Neural cell (in vitro differentiated cells): Measurements from ENCODE around the gene SPATA31C2. TPM values are rescaled to one million over a fixed set of nuclear protein-coding genes. Genes with fewer than 3 reads are reported as not detected.

ENCODE experiments used
- H2AFZ ChIP-seq: fragments of 200-600, 300-800 bp; sonication (generic), shearing (Covaris generic); 2 replicates; pipeline ENCODE4 v1.6.0; 2014; ENCODE audit warnings: low read depth, mild to moderate bottlenecking, antibody characterized with exemption, low read length, moderate library complexity
- H3F3A ChIP-seq: fragments of 200-600 bp; shearing (Covaris generic); 2 replicates; pipeline ENCODE4 v1.6.1; 2016; ENCODE audit warnings: mild to moderate bottlenecking, moderate library complexity, mixed read lengths, antibody characterized with exemption, low read length; ENCODE audit not compliant: insufficient read depth, poor library complexity, severe bottlenecking
- H3K27ac ChIP-seq: fragments of 200-600, 300-800 bp; sonication (generic), shearing (Covaris generic); 2 replicates; pipeline ENCODE4 v1.5.1; 2014; ENCODE audit warnings: mild to moderate bottlenecking, low read length, moderate library complexity
- H3K27me3 ChIP-seq: fragments of 300-800, 200-600 bp; sonication (generic), shearing (Covaris generic); 2 replicates; pipeline ENCODE4 v1.6.0; 2014; ENCODE audit warnings: mild to moderate bottlenecking, low read depth, low read length, moderate library complexity; ENCODE audit not compliant: insufficient read depth
- H3K36me3 ChIP-seq: fragments of 300-800, 200-600 bp; sonication (generic), shearing (Covaris generic); 2 replicates; pipeline ENCODE4 v1.5.1; 2014; ENCODE audit warnings: mild to moderate bottlenecking, antibody characterized with exemption, low read length, moderate library complexity; ENCODE audit not compliant: insufficient read depth
- H3K4me2 ChIP-seq: fragments of 300-800, 200-600 bp; sonication (generic), shearing (Covaris generic); 2 replicates; pipeline ENCODE4 v1.6.0; 2014; ENCODE audit warnings: mild to moderate bottlenecking, low read length
- H3K4me3 ChIP-seq: fragments of 300-800, 200-600 bp; sonication (generic), shearing (Covaris generic); 2 replicates; pipeline ENCODE4 v1.5.1; 2014; ENCODE audit warnings: mild to moderate bottlenecking, low read length, moderate library complexity
- H3K79me2 ChIP-seq: fragments of 200-600 bp; shearing (Covaris generic); replicated peaks from 2 replicates; pipeline ENCODE4 v1.6.0; 2014; ENCODE audit warnings: mild to moderate bottlenecking, low read length, moderate library complexity; ENCODE audit not compliant: insufficient read depth
- H3K9ac ChIP-seq: fragments of 300-800, 200-600 bp; sonication (generic), shearing (Covaris generic); 2 replicates; pipeline ENCODE4 v1.6.1; 2016; ENCODE audit warnings: mild to moderate bottlenecking, low read length, mixed read lengths
- H3K9me2 ChIP-seq: fragments of 200-600 bp; shearing (Covaris generic); 2 replicates; pipeline ENCODE4 v1.6.1; 2016; ENCODE audit warnings: mild to moderate bottlenecking, low read length, mixed read lengths; ENCODE audit not compliant: insufficient read depth
- H3K9me3 ChIP-seq: fragments of 200-600, 300-800 bp; sonication (generic), shearing (Covaris generic); 2 replicates; pipeline ENCODE4 v1.6.1; 2016; ENCODE audit warnings: mild to moderate bottlenecking, mixed run types, low read length, moderate library complexity, mixed read lengths
- H4K20me1 ChIP-seq: fragments of 200-600 bp; shearing (Covaris generic); 2 replicates; pipeline ENCODE4 v1.6.1; 2016; ENCODE audit warnings: mild to moderate bottlenecking, mixed run types; ENCODE audit not compliant: insufficient read depth
- EP300 ChIP-seq: fragments of 450-650 bp; conservative IDR thresholded peaks from 2 replicates; pipeline ENCODE4 v1.6.1; 2014; ENCODE audit warnings: antibody characterized with exemption, mild to moderate bottlenecking, moderate library complexity; ENCODE audit not compliant: poor library complexity, severe bottlenecking
- EZH2 ChIP-seq: fragments of 200-600, 300-800 bp; shearing (Covaris generic), sonication (generic); IDR thresholded peaks from 2 replicates; pipeline ENCODE4 v1.6.1; 2014; ENCODE audit warnings: antibody characterized with exemption, low read length, borderline replicate concordance, mild to moderate bottlenecking; ENCODE audit not compliant: insufficient read depth, poor library complexity, severe bottlenecking
- MXI1 ChIP-seq: fragments of 450-650 bp; conservative IDR thresholded peaks from 2 replicates; pipeline ENCODE4 v1.6.1; 2014; ENCODE audit warnings: antibody characterized with exemption, mild to moderate bottlenecking; ENCODE audit not compliant: poor library complexity, severe bottlenecking
- POLR2AphosphoS5 ChIP-seq: IDR thresholded peaks from 2 replicates; pipeline ENCODE4 v1.6.1; 2012
- RAD21 ChIP-seq: fragments of 450-650 bp; conservative IDR thresholded peaks from 2 replicates; pipeline ENCODE4 v1.6.1; 2014; ENCODE audit warnings: antibody characterized with exemption, mild to moderate bottlenecking, moderate library complexity
- SMC3 ChIP-seq: fragments of 450-650 bp; conservative IDR thresholded peaks from 2 replicates; pipeline ENCODE4 v1.6.1; 2014; ENCODE audit warnings: antibody characterized with exemption, mild to moderate bottlenecking, moderate library complexity; ENCODE audit not compliant: poor library complexity
- TAF1 ChIP-seq: IDR thresholded peaks from 2 replicates; pipeline ENCODE4 v1.6.1; 2012; ENCODE audit warnings: low read depth
- polyA plus RNA-seq: library from polyadenylated mRNA; depleted of rRNA; stranded (reverse); fragments of >200 nt; gene quantifications from 2 replicates; pipeline ENCODE4 v1.2.3, GENCODE V29; 2014
- TF ChIP-seq, protein P1 (sequence below): fragments of 450-650 bp; IDR thresholded peaks from 2 replicates; pipeline ENCODE4 v1.5.1; 2014; ENCODE audit warnings: antibody characterized with exemption, mild to moderate bottlenecking, moderate library complexity; ENCODE audit not compliant: poor library complexity, severe bottlenecking
- TF ChIP-seq, protein P2 (sequence below): IDR thresholded peaks from 2 replicates; pipeline ENCODE4 v1.6.1; 2012; ENCODE audit warnings: borderline replicate concordance

SPATA31C2 gene
- polyA plus RNA-seq, 1 donor from 2014 or later = not detected

DNA sequence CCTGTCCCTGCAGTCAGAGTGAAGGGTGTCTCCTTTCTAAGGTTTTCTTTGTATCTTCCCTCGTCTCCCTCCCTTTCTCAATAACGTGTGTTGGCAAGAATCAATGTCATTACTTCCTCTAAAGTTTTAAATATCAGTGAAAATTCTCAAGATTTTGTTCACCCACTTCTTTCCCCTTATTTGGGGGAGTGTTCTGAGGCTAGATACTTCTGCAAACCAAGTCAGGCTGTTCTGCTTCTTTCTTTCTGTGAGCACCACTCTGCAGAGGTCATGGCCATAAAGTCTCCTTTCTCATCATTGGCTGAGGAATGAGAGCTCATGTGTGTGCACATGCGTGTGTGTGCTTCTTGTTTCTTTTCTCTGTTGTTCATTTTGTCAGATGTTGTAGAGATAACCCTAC lies 26.6 kb upstream of the SPATA31C2 start:
- TF ChIP-seq SMC3 (no peak), TAF1 (no peak)

DNA sequence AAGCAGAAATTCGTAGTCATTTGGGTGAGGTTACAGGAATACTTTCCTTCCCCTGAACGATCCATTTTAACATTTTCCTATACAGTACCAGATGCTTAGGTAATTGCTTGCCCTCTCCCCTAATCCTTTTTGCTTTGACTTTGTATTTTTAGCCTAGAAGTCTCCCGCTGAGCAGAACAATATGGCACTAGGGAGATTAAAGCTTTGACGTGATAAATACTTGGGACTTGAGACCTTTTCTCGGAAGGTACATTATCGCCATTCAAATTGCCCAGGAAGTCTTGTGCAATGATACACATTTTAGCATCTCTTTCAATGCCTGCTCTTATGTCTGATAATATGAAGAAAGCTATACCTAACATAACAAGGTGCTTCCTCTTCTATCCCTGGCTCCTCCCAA lies 22.9 kb upstream of the SPATA31C2 start:
- Histone ChIP-seq H3F3A (no peaks in the 10 kb centered on the region), H3K79me2 (no peaks in the 10 kb centered on the region), H4K20me1 (no peaks in the 10 kb centered on the region), H3K9ac (no peak overlapping the region), H3K9me3 (no peaks in the 10 kb centered on the region), H3K4me3 (peak overlapping the region; percentile 41), H3K4me2 (peak overlapping the region; percentile 10), H3K27me3 (no peaks in the 10 kb centered on the region), H2AFZ (no peak overlapping the region), H3K36me3 (no peaks in the 10 kb centered on the region), H3K27ac (peak overlapping the region; percentile 36), H3K9me2 (no peaks in the 10 kb centered on the region)
- TF ChIP-seq EZH2 (no peak), EP300 (no peak), SMC3 (no peak), TAF1 (no peak), POLR2AphosphoS5 (no peak), MXI1 (no peak), RAD21 (no peak)
- TF ChIP-seq, protein P1, sequence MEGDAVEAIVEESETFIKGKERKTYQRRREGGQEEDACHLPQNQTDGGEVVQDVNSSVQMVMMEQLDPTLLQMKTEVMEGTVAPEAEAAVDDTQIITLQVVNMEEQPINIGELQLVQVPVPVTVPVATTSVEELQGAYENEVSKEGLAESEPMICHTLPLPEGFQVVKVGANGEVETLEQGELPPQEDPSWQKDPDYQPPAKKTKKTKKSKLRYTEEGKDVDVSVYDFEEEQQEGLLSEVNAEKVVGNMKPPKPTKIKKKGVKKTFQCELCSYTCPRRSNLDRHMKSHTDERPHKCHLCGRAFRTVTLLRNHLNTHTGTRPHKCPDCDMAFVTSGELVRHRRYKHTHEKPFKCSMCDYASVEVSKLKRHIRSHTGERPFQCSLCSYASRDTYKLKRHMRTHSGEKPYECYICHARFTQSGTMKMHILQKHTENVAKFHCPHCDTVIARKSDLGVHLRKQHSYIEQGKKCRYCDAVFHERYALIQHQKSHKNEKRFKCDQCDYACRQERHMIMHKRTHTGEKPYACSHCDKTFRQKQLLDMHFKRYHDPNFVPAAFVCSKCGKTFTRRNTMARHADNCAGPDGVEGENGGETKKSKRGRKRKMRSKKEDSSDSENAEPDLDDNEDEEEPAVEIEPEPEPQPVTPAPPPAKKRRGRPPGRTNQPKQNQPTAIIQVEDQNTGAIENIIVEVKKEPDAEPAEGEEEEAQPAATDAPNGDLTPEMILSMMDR = no peak
- TF ChIP-seq, protein P2, sequence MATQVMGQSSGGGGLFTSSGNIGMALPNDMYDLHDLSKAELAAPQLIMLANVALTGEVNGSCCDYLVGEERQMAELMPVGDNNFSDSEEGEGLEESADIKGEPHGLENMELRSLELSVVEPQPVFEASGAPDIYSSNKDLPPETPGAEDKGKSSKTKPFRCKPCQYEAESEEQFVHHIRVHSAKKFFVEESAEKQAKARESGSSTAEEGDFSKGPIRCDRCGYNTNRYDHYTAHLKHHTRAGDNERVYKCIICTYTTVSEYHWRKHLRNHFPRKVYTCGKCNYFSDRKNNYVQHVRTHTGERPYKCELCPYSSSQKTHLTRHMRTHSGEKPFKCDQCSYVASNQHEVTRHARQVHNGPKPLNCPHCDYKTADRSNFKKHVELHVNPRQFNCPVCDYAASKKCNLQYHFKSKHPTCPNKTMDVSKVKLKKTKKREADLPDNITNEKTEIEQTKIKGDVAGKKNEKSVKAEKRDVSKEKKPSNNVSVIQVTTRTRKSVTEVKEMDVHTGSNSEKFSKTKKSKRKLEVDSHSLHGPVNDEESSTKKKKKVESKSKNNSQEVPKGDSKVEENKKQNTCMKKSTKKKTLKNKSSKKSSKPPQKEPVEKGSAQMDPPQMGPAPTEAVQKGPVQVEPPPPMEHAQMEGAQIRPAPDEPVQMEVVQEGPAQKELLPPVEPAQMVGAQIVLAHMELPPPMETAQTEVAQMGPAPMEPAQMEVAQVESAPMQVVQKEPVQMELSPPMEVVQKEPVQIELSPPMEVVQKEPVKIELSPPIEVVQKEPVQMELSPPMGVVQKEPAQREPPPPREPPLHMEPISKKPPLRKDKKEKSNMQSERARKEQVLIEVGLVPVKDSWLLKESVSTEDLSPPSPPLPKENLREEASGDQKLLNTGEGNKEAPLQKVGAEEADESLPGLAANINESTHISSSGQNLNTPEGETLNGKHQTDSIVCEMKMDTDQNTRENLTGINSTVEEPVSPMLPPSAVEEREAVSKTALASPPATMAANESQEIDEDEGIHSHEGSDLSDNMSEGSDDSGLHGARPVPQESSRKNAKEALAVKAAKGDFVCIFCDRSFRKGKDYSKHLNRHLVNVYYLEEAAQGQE = no peak

More for the DNA sequence above, 26.6 kb upstream of the SPATA31C2 start:
- H3K27me3 ChIP-seq = no peaks in the 10 kb centered on the region
- H3K79me2 ChIP-seq = no peaks in the 10 kb centered on the region
- no peak overlapping the region for H3K4me3 ChIP-seq
- H3K4me2 ChIP-seq = no peak overlapping the region
- H2AFZ ChIP-seq = no peak overlapping the region
- H3F3A ChIP-seq = no peaks in the 10 kb centered on the region
- H3K9me2 ChIP-seq = no peaks in the 10 kb centered on the region
- no peak overlapping the region for H3K27ac ChIP-seq
- no peak overlapping the region for H3K9ac ChIP-seq
- H4K20me1 ChIP-seq = no peaks in the 10 kb centered on the region
- H3K36me3 ChIP-seq = no peaks in the 10 kb centered on the region
- no peaks in the 10 kb centered on the region for H3K9me3 ChIP-seq

DNA sequence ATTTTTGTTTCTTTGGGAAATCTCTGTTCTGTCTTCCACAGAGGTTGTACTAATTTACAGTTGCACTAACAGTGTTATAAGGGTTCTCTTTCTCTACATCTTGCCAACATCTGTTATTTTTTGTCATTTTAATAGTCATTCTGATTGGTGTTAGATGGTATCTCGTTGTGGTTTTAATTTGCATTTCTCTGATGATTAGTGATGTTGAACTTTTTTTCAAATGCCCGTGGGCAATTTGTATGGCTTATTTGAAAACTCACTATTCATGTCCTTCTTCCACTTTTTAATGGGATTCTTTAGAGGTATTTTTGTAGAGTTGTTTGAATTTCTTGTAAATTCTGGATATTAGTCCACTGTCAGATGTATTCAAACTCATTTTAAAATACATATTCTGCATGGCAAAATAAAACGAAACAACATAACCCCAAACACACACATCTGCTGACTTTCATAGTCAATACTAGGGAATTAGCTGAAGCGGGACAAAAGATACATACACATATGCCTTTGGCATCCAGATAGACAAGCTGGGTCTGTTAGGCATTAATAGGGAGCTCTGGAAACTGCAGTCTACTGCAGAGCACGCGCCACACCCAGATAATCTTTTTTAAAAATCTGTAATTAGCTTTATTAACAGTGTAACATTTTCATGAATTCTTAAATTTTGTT lies 5.8 kb upstream of the SPATA31C2 start:
- Histone ChIP-seq H3K9me3 (no peaks in the 10 kb centered on the region), H3K9me2 (no peaks in the 10 kb centered on the region), H2AFZ (no peak overlapping the region), H4K20me1 (no peaks in the 10 kb centered on the region), H3F3A (no peaks in the 10 kb centered on the region), H3K9ac (no peak overlapping the region), H3K27ac (no peak overlapping the region), H3K27me3 (no peaks in the 10 kb centered on the region), H3K79me2 (no peaks in the 10 kb centered on the region), H3K36me3 (no peaks in the 10 kb centered on the region), H3K4me2 (no peak overlapping the region), H3K4me3 (no peak overlapping the region)
- TF ChIP-seq, protein P1 = no peak
- TF ChIP-seq MXI1 = no peak
- TF ChIP-seq EZH2 = no peak
- no peak for TF ChIP-seq EP300
- TF ChIP-seq RAD21 = no peak
- no peak for TF ChIP-seq TAF1
- TF ChIP-seq, protein P2 = no peak
- TF ChIP-seq SMC3 = no peak
- TF ChIP-seq POLR2AphosphoS5 = no peak
